NB4 (cell line): ENCODE measurements around the gene MTMR10.

Experiments
- DNase-seq: peaks from one replicate; pipeline ENCODE4 v3.0.0; 2010; ENCODE audit warnings: low read depth
- H3K4me3 ChIP-seq: one replicate; pipeline ENCODE4 v1.5.1; 2011; ENCODE audit warnings: mild to moderate bottlenecking, low read depth, low read length, moderate library complexity
- CTCF ChIP-seq: IDR thresholded peaks from one replicate; pipeline ENCODE4 v1.5.1; 2012; ENCODE audit warnings: low read depth, low read length
- MAX ChIP-seq: IDR thresholded peaks from 2 replicates; pipeline ENCODE4 v1.6.1; 2011; ENCODE audit warnings: low read depth, low read length
- MYC ChIP-seq: IDR thresholded peaks from 2 replicates; pipeline ENCODE4 v1.6.1; 2011; ENCODE audit warnings: low read depth, low read length
- POLR2A ChIP-seq: IDR thresholded peaks from 2 replicates; pipeline ENCODE4 v1.6.1; 2011; ENCODE audit warnings: mild to moderate bottlenecking; ENCODE audit not compliant: insufficient read length; ENCODE audit errors: extremely low read depth

MTMR10 gene

GRCh38 chr15:30991255-30992235, at the start of gene MTMR10:
TSS of gene MTMR10 (minus strand) at chr15:30991628. CDS start at chr15:30991506, 122 bp downstream.
- TF ChIP-seq MYC (peak; percentile 58), MAX (peak; percentile 10; the same call in 1 of the 2 replicates), POLR2A (peak; percentile 91), CTCF (no peak)
- peak within 1 kb of the TSS; percentile 70 for H3K4me3 ChIP-seq
- peak; percentile 88 for DNase-seq

GRCh38 chr15:31040611-31041010, 49.2 kb upstream of the MTMR10 start:
- TF ChIP-seq CTCF (no peak), POLR2A (no peak), MAX (no peak), MYC (no peak)
- H3K4me3 ChIP-seq: no peak overlapping the region
- no peak for DNase-seq

GRCh38 chr15:31039961-31040360, 48.5 kb upstream of the MTMR10 start:
- no peak for TF ChIP-seq CTCF
- TF ChIP-seq POLR2A: no peak
- H3K4me3 ChIP-seq: no peak overlapping the region
- no peak for DNase-seq

- no peak overlapping the region for H3K4me3 ChIP-seq
- no peak for TF ChIP-seq MAX
- no peak for TF ChIP-seq MYC
- no peak for TF ChIP-seq CTCF
- no peak for TF ChIP-seq POLR2A
- no peak for DNase-seq
These were observed 46.5 kb upstream of the MTMR10 start for GRCh38 chr15:31037731-31038477.

- DNase-seq: peak; percentile 14
- TF ChIP-seq CTCF: no peak
- TF ChIP-seq MAX: no peak
- no peak for TF ChIP-seq MYC
- no peak for TF ChIP-seq POLR2A
These were observed 45.4 kb upstream of the MTMR10 start for GRCh38 chr15:31036783-31037182.

More at GRCh38 chr15:31036783-31037182, 45.4 kb upstream of the MTMR10 start:
- H3K4me3 ChIP-seq: no peak overlapping the region
